ENCODE data around the gene NADSYN1. TPM values are rescaled to one million over a fixed set of nuclear protein-coding genes. Genes with fewer than 3 reads are reported as not detected.
"Not testable (repeated sequence)": the region's sequence is repeated elsewhere in the genome, so short reads cannot be mapped to it uniquely, and the experiment has no call there.

Gene NADSYN1
- total RNA-seq, 1 experiment from 2014 or later, result 79.7 TPM

- Mint-ChIP-seq H3K27ac (ENCODE audit: unreplicated experiment) (no peak overlapping the region), H3K27me3 (ENCODE audit: unreplicated experiment) (peaks cover 24% of the 10 kb centered on the region), H3K9me3 (ENCODE audit: low read depth, unreplicated experiment) (peaks cover 2% of the 10 kb centered on the region), H3K4me1 (ENCODE audit: low read depth, unreplicated experiment) (no peaks in the 10 kb centered on the region), H3K36me3 (ENCODE audit: insufficient read depth, unreplicated experiment) (no peaks in the 10 kb centered on the region), H3K4me3 (ENCODE audit: low read depth, unreplicated experiment) (no peak overlapping the region)
- TF ChIP-seq, protein P1, sequence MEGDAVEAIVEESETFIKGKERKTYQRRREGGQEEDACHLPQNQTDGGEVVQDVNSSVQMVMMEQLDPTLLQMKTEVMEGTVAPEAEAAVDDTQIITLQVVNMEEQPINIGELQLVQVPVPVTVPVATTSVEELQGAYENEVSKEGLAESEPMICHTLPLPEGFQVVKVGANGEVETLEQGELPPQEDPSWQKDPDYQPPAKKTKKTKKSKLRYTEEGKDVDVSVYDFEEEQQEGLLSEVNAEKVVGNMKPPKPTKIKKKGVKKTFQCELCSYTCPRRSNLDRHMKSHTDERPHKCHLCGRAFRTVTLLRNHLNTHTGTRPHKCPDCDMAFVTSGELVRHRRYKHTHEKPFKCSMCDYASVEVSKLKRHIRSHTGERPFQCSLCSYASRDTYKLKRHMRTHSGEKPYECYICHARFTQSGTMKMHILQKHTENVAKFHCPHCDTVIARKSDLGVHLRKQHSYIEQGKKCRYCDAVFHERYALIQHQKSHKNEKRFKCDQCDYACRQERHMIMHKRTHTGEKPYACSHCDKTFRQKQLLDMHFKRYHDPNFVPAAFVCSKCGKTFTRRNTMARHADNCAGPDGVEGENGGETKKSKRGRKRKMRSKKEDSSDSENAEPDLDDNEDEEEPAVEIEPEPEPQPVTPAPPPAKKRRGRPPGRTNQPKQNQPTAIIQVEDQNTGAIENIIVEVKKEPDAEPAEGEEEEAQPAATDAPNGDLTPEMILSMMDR (IDR thresholded peaks at IDR 0.05; ENCODE audit: unreplicated experiment), result no peak
- DNase-seq, result no peak
- BruUV-seq (replicated peaks), result no TSS peak
- CTCF ChIA-PET, result no interaction called here
- intact Hi-C loops (cut with micrococcal nuclease; ENCODE audit: unreplicated experiment), result no loop called here
Measured at GRCh38 chr11:71535825-71536224, 82.8 kb downstream of the NADSYN1 start.

DNA sequence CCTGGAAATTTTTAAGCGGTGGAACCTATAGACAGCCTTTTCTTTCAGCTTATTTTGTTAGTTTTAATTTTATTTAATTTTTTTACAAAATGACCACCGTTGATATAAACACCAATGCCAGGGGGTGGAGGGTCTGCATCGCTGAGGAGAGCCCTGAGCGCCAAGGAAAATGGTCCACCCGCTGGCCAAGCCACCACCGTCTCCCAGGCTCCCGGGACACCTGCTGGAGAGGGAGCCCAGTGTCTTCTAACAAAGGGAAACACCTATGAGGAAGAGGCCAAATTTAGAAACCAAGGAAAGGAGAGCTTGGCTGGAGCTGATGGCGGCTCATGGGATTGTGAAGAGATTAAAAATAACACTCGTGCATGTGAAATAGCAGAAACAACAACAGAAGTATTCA lies 84.5 kb downstream of the NADSYN1 start:
- intact Hi-C loops (cut with micrococcal nuclease; ENCODE audit: unreplicated experiment), result no loop called here
- peaks cover 39% of the 10 kb centered on the region for H3K27me3 Mint-ChIP-seq (ENCODE audit: unreplicated experiment)
- no peak overlapping the region for H3K4me3 Mint-ChIP-seq (ENCODE audit: low read depth, unreplicated experiment)
- TF ChIP-seq, protein P1 (IDR thresholded peaks at IDR 0.05; ENCODE audit: unreplicated experiment), result no peak
- peaks cover 2% of the 10 kb centered on the region for H3K9me3 Mint-ChIP-seq (ENCODE audit: low read depth, unreplicated experiment)
- no peak overlapping the region for H3K27ac Mint-ChIP-seq (ENCODE audit: unreplicated experiment)
- CTCF ChIA-PET, result no interaction called here
- no TSS peak for BruUV-seq (replicated peaks)
- no peaks in the 10 kb centered on the region for H3K4me1 Mint-ChIP-seq (ENCODE audit: low read depth, unreplicated experiment)
- no peak for DNase-seq
- no peaks in the 10 kb centered on the region for H3K36me3 Mint-ChIP-seq (ENCODE audit: insufficient read depth, unreplicated experiment)

DNA sequence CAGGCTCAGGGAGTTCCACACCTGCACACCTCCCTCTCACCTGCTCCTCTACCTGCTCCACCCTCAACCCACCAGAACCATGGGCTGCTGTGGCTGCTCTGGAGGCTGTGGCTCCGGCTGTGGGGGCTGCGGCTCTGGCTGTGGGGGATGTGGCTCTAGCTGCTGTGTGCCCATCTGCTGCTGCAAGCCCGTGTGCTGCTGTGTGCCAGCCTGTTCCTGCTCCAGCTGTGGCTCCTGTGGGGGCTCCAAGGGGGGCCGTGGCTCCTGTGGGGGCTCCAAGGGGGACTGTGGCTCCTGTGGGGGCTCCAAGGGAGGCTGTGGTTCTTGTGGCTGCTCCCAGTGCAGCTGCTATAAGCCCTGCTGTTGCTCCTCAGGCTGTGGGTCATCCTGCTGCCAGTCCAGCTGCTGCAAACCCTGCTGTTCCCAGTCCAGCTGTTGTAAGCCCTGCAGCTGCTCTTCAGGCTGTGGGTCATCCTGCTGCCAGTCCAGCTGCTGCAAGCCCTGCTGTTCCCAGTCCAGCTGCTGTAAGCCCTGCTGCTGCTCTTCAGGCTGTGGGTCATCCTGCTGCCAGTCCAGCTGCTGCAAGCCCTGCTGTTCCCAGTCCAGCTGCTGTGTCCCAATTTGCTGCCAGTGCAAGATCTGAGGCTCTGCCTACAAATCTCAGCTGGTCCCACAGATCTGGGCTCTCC lies 85.1 kb downstream of the NADSYN1 start, which contains the start of gene KRTAP5-8:
TSS of gene KRTAP5-8 (plus strand) at position 49 of the 689 bp plus-strand sequence. CDS start at position 80, 31 bp downstream.
- DNase-seq; BruUV-seq (replicated peaks); CTCF ChIA-PET; H3K4me3 Mint-ChIP-seq (ENCODE audit: low read depth, unreplicated experiment); H3K36me3 Mint-ChIP-seq (ENCODE audit: insufficient read depth, unreplicated experiment); H3K27ac Mint-ChIP-seq (ENCODE audit: unreplicated experiment); H3K9me3 Mint-ChIP-seq (ENCODE audit: low read depth, unreplicated experiment); intact Hi-C loops (cut with micrococcal nuclease; ENCODE audit: unreplicated experiment); H3K4me1 Mint-ChIP-seq (ENCODE audit: low read depth, unreplicated experiment): not testable (repeated sequence)
- H3K27me3 Mint-ChIP-seq (ENCODE audit: unreplicated experiment), result peaks cover 44% of the 10 kb centered on the region

GRCh38 chr11:71538666-71538990 lies 85.6 kb downstream of the NADSYN1 start:
- H3K36me3 Mint-ChIP-seq (ENCODE audit: insufficient read depth, unreplicated experiment), result no peaks in the 10 kb centered on the region
- H3K9me3 Mint-ChIP-seq (ENCODE audit: low read depth, unreplicated experiment), result peaks cover 2% of the 10 kb centered on the region
- H3K4me3 Mint-ChIP-seq (ENCODE audit: low read depth, unreplicated experiment), result no peak overlapping the region
- no peak overlapping the region for H3K27ac Mint-ChIP-seq (ENCODE audit: unreplicated experiment)
- peaks cover 49% of the 10 kb centered on the region for H3K27me3 Mint-ChIP-seq (ENCODE audit: unreplicated experiment)
- BruUV-seq (replicated peaks), result no TSS peak
- intact Hi-C loops (cut with micrococcal nuclease; ENCODE audit: unreplicated experiment), result no loop called here
- peaks cover 10% of the 10 kb centered on the region for H3K4me1 Mint-ChIP-seq (ENCODE audit: low read depth, unreplicated experiment)
- no peak for DNase-seq
- CTCF ChIA-PET, result no interaction called here
- TF ChIP-seq, protein P1 (IDR thresholded peaks at IDR 0.05; ENCODE audit: unreplicated experiment), result no peak

DNA sequence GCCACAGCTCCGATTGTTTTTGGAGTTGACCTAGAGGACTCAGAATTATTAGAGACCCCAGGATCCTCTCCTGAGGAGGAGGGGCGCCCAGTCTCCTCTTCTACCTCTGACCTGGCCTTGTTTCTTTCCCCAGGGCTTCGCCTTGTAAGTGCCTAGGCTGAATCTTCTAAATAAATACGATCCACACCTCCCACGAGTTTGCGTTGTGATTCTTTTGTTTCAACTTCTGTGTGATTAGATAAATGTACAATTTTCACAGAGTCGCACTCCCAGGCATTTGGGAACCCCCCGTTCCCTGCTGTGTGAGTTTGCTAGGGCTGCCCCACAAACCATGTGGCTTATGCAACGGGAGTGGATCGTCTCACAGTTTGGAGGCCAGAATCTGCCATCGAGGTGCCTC lies 86.0 kb downstream of the NADSYN1 start:
- TF ChIP-seq, protein P1 (IDR thresholded peaks at IDR 0.05; ENCODE audit: unreplicated experiment), result no peak
- Mint-ChIP-seq H3K27me3 (ENCODE audit: unreplicated experiment) (peaks cover 53% of the 10 kb centered on the region), H3K27ac (ENCODE audit: unreplicated experiment) (no peak overlapping the region), H3K4me1 (ENCODE audit: low read depth, unreplicated experiment) (peaks cover 11% of the 10 kb centered on the region), H3K9me3 (ENCODE audit: low read depth, unreplicated experiment) (peaks cover 2% of the 10 kb centered on the region), H3K36me3 (ENCODE audit: insufficient read depth, unreplicated experiment) (no peaks in the 10 kb centered on the region), H3K4me3 (ENCODE audit: low read depth, unreplicated experiment) (no peak overlapping the region)
- CTCF ChIA-PET, result no interaction called here
- no TSS peak for BruUV-seq (replicated peaks)
- DNase-seq, result no peak
- intact Hi-C loops (cut with micrococcal nuclease; ENCODE audit: unreplicated experiment), result no loop called here

- H3K9me3 Mint-ChIP-seq (ENCODE audit: low read depth, unreplicated experiment); DNase-seq; BruUV-seq (replicated peaks); H3K4me3 Mint-ChIP-seq (ENCODE audit: low read depth, unreplicated experiment); intact Hi-C loops (cut with micrococcal nuclease; ENCODE audit: unreplicated experiment); CTCF ChIA-PET; H3K27ac Mint-ChIP-seq (ENCODE audit: unreplicated experiment); H3K36me3 Mint-ChIP-seq (ENCODE audit: insufficient read depth, unreplicated experiment): not testable (repeated sequence)
- Mint-ChIP-seq H3K27me3 (ENCODE audit: unreplicated experiment) (peaks cover 63% of the 10 kb centered on the region), H3K4me1 (ENCODE audit: low read depth, unreplicated experiment) (peaks cover 11% of the 10 kb centered on the region)
Measured at GRCh38 chr11:71539971-71540370, 87.0 kb downstream of the NADSYN1 start.

GRCh38 chr11:71540521-71541304 lies 87.7 kb downstream of the NADSYN1 start:
- intact Hi-C loops (cut with micrococcal nuclease; ENCODE audit: unreplicated experiment); BruUV-seq (replicated peaks); DNase-seq; H3K36me3 Mint-ChIP-seq (ENCODE audit: insufficient read depth, unreplicated experiment); H3K27ac Mint-ChIP-seq (ENCODE audit: unreplicated experiment); H3K9me3 Mint-ChIP-seq (ENCODE audit: low read depth, unreplicated experiment); CTCF ChIA-PET; H3K4me3 Mint-ChIP-seq (ENCODE audit: low read depth, unreplicated experiment): not testable (repeated sequence)
- Mint-ChIP-seq H3K27me3 (ENCODE audit: unreplicated experiment) (peaks cover 70% of the 10 kb centered on the region), H3K4me1 (ENCODE audit: low read depth, unreplicated experiment) (peaks cover 11% of the 10 kb centered on the region)
